ENCODE results near the gene CFP.
"Not testable (repeated sequence)": the region's sequence is repeated elsewhere in the genome, so short reads cannot be mapped to it uniquely, and the experiment has no call there.

The CFP gene

DNA sequence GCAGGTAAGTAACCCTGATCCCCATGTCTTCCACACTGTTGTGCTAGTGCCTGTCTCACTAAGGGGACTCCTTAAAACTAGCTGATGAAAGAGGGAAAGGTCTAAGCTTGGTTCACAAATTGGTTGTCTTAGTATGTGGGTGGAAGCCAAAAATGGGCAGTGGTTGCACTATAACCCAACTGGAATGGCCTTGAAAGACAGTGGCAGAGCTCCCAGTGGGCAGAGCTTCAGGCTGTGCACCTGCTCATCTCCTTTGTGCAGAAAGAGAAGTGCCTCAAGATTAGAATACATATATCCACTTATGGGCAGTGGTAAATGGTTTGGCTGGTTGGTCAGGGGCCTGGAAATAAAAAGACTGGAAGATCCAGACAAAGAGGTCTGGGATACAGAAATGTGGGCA lies 17.3 kb downstream of the CFP start:
- no peak for DNase-seq (ENCODE audit: low read depth, low spot score)
- peaks cover 5% of the 10 kb centered on the region for H3K4me1 ChIP-seq (ENCODE audit: insufficient read depth, insufficient read length)
- H3K27me3 ChIP-seq (ENCODE audit: insufficient read depth, insufficient read length) = no peaks in the 10 kb centered on the region
- H3K9me3 ChIP-seq (ENCODE audit: insufficient read depth, low read length) = no peaks in the 10 kb centered on the region
- H3K9ac ChIP-seq (ENCODE audit: insufficient read length, low read depth) = no peak overlapping the region
- H3K4me3 ChIP-seq (ENCODE audit: insufficient read length, low read depth) = no peak overlapping the region
- H3K36me3 ChIP-seq (ENCODE audit: insufficient read depth, insufficient read length, low read length) = no peaks in the 10 kb centered on the region
- TF ChIP-seq SUZ12 (IDR thresholded peaks at IDR 0.05; ENCODE audit: extremely low read depth, insufficient read depth, insufficient read length) (no peak), YY1 (IDR thresholded peaks at IDR 0.05; ENCODE audit: insufficient read depth, insufficient read length) (no peak)

DNA sequence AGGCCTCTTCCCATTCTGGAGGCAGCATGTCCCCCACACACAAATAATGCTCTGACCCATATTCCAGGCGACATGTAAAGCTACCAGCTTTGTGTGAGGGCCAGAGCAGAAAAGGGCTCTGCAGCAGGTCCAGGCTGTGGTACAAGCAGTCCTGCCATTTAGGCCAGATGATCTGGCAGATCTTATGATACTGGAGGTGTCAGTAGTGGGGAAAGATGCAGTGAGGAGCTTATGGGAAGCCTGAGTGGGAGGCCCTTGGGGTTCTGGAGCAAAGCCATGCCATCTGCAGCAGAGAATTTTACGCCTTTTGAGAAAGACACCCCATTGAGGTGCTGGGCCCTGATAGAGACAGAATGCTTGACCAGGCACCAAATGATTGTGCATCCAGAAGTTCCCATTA lies 17.8 kb downstream of the CFP start:
- H3K4me3 ChIP-seq (ENCODE audit: insufficient read length, low read depth) = no peak overlapping the region

DNA sequence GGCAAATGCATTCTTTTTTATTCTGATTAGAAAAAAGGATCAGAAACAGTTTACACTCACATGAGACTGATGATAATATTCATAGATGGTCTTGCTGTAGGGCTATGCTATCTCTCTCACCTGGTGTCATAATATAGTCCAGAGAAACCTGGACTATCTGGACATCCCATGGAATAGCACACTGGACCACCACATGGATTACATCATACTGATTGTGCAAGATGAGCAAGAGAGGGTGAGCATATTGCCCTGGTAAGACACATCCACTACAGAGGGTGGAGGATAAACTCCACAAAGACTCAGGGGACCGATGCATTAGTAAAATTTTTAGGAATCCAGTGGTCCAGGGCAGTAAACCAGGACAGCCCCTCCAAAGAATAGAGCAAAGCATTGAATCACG lies 18.2 kb downstream of the CFP start:
- TF ChIP-seq YY1 (IDR thresholded peaks at IDR 0.05; ENCODE audit: insufficient read depth, insufficient read length) (no peak), ZNF274 (IDR thresholded peaks at IDR 0.05; ENCODE audit: low read depth, low read length) (no peak), SUZ12 (IDR thresholded peaks at IDR 0.05; ENCODE audit: extremely low read depth, insufficient read depth, insufficient read length) (no peak)
- no peak for DNase-seq (ENCODE audit: low read depth, low spot score)
- H3K4me3 ChIP-seq (ENCODE audit: insufficient read length, low read depth) = no peak overlapping the region
- no peaks in the 10 kb centered on the region for H3K36me3 ChIP-seq (ENCODE audit: insufficient read depth, insufficient read length, low read length)
- peaks cover 5% of the 10 kb centered on the region for H3K4me1 ChIP-seq (ENCODE audit: insufficient read depth, insufficient read length)
- H3K27me3 ChIP-seq (ENCODE audit: insufficient read depth, insufficient read length) = no peaks in the 10 kb centered on the region
- no peak overlapping the region for H3K9ac ChIP-seq (ENCODE audit: insufficient read length, low read depth)
- no peaks in the 10 kb centered on the region for H3K9me3 ChIP-seq (ENCODE audit: insufficient read depth, low read length)

More for the DNA sequence above, 17.8 kb downstream of the CFP start:
- Histone ChIP-seq H3K9me3 (ENCODE audit: insufficient read depth, low read length) (no peaks in the 10 kb centered on the region), H3K36me3 (ENCODE audit: insufficient read depth, insufficient read length, low read length) (no peaks in the 10 kb centered on the region), H3K9ac (ENCODE audit: insufficient read length, low read depth) (no peak overlapping the region), H3K27me3 (ENCODE audit: insufficient read depth, insufficient read length) (no peaks in the 10 kb centered on the region), H3K4me1 (ENCODE audit: insufficient read depth, insufficient read length) (peaks cover 5% of the 10 kb centered on the region)
- TF ChIP-seq ZNF274 (IDR thresholded peaks at IDR 0.05; ENCODE audit: low read depth, low read length) (no peak), SUZ12 (IDR thresholded peaks at IDR 0.05; ENCODE audit: extremely low read depth, insufficient read depth, insufficient read length) (no peak), YY1 (IDR thresholded peaks at IDR 0.05; ENCODE audit: insufficient read depth, insufficient read length) (no peak)
- DNase-seq (ENCODE audit: low read depth, low spot score) = no peak

DNA sequence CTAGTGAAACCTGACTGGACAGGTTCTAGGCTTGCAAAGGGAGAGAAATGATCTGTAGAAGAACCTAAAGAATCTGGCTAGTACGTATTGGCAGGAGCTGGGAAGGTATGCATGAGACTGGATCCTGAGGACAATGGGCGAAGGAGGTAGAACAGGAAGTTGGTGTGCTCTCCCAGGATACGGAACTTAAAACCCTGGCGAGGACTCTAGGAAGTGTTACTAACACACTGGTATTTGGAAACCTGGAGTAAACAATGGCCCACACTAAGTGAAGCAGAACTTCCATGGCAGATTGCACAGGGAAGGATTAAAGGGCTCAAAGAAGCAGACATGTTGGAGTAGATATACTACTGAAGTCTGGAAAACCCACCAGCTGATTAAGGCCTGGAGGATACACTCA lies 19.2 kb downstream of the CFP start:
- no peak overlapping the region for H3K4me3 ChIP-seq (ENCODE audit: insufficient read length, low read depth)
- no peak overlapping the region for H3K9ac ChIP-seq (ENCODE audit: insufficient read length, low read depth)
- H3K36me3 ChIP-seq (ENCODE audit: insufficient read depth, insufficient read length, low read length) = no peaks in the 10 kb centered on the region
- no peaks in the 10 kb centered on the region for H3K9me3 ChIP-seq (ENCODE audit: insufficient read depth, low read length)
- no peak for DNase-seq (ENCODE audit: low read depth, low spot score)
- TF ChIP-seq SUZ12 (IDR thresholded peaks at IDR 0.05; ENCODE audit: extremely low read depth, insufficient read depth, insufficient read length) (no peak), YY1 (IDR thresholded peaks at IDR 0.05; ENCODE audit: insufficient read depth, insufficient read length) (no peak), ZNF274 (IDR thresholded peaks at IDR 0.05; ENCODE audit: low read depth, low read length) (no peak)
- H3K27me3 ChIP-seq (ENCODE audit: insufficient read depth, insufficient read length) = no peaks in the 10 kb centered on the region
- H3K4me1 ChIP-seq (ENCODE audit: insufficient read depth, insufficient read length) = peaks cover 5% of the 10 kb centered on the region

DNA sequence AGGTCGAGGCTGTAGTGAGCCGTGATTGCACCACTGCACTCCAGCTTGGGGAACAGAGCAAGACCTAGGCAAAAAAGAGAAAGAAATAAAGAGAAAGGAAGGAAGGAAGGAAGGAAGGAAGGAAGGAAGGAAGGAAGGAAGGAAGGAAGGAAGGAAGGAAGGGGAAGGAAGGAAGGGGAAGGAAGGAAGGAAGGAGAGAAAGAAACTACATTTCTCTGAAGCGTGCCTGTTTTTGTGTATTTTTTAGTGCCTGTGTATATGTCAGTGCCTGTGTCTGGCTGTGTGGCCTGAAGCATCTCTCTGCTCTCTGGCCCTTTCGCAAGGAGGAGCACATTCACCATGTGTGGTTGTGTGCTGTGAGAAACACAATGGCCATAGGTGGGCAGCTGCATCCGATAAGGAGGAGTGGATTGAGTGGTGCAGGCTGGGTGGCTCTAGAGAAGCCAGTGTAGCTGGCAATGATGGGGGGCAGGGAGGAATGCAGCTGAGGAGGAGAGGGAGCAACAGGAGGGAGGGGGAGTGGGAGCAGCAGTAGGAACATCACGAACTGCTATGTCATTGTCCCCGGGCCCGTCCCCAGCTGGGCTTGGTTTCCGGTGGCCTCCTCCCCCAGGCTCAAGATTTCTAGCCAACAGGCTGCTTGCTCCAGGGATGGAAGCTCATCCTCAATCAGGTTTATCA lies 21.5 kb downstream of the CFP start:
- no peak overlapping the region for H3K4me3 ChIP-seq (ENCODE audit: insufficient read length, low read depth)
- TF ChIP-seq YY1 (IDR thresholded peaks at IDR 0.05; ENCODE audit: insufficient read depth, insufficient read length) (no peak), SUZ12 (IDR thresholded peaks at IDR 0.05; ENCODE audit: extremely low read depth, insufficient read depth, insufficient read length) (no peak), ZNF274 (IDR thresholded peaks at IDR 0.05; ENCODE audit: low read depth, low read length) (no peak)
- H3K4me1 ChIP-seq (ENCODE audit: insufficient read depth, insufficient read length) = peaks cover 5% of the 10 kb centered on the region
- H3K36me3 ChIP-seq (ENCODE audit: insufficient read depth, insufficient read length, low read length) = no peaks in the 10 kb centered on the region
- H3K9me3 ChIP-seq (ENCODE audit: insufficient read depth, low read length) = no peaks in the 10 kb centered on the region
- H3K9ac ChIP-seq (ENCODE audit: insufficient read length, low read depth) = no peak overlapping the region
- no peaks in the 10 kb centered on the region for H3K27me3 ChIP-seq (ENCODE audit: insufficient read depth, insufficient read length)
- peak; percentile 50 for DNase-seq (ENCODE audit: low read depth, low spot score)

DNA sequence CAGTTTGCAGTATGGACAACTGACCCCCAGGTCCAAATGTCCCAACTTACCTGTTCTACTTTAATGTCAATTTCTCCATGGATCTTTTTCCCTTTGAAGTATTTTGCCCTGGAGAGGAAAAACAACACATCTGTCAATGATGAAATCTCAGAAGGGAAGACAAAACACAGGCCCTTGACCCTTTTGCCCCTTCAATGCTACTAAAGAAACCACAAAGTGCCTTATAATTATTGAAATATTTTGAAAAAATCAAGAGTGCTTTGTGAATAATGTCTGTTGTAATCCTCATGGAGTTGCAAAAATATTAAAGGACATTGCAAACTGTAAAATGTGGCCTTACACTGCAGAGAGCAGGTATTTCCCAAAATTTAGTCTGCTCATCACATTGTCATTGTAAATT lies 22.6 kb downstream of the CFP start:
- H3K4me3 ChIP-seq (ENCODE audit: insufficient read length, low read depth) = no peak overlapping the region
- no peaks in the 10 kb centered on the region for H3K36me3 ChIP-seq (ENCODE audit: insufficient read depth, insufficient read length, low read length)
- no peak overlapping the region for H3K9ac ChIP-seq (ENCODE audit: insufficient read length, low read depth)
- no peaks in the 10 kb centered on the region for H3K9me3 ChIP-seq (ENCODE audit: insufficient read depth, low read length)
- no peaks in the 10 kb centered on the region for H3K27me3 ChIP-seq (ENCODE audit: insufficient read depth, insufficient read length)
- peaks cover 5% of the 10 kb centered on the region for H3K4me1 ChIP-seq (ENCODE audit: insufficient read depth, insufficient read length)
- DNase-seq (ENCODE audit: low read depth, low spot score) = no peak
- no peak for TF ChIP-seq ZNF274 (IDR thresholded peaks at IDR 0.05; ENCODE audit: low read depth, low read length)

DNA sequence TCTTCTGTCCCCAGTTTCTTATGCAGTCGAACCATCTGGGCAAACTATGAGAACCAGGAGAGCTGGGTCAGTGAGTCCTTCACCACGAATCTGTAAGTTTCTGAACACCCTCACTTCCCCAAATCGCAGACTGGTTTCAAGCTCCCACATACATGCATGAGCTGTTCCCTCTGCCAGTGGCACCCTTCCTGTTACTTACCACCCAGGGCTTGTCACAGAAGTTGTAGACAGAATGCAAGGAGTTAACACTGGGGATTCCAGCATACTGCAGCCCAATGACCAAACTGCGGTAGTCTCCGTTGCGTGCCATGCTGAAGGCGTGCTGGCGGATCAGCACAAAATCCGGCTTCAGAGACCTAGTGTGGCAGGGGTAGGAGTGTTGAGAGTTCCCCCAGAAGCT lies 24.7 kb downstream of the CFP start:
- H3K9ac ChIP-seq (ENCODE audit: insufficient read length, low read depth) = no peak overlapping the region
- H3K27me3 ChIP-seq (ENCODE audit: insufficient read depth, insufficient read length) = no peaks in the 10 kb centered on the region
- H3K9me3 ChIP-seq (ENCODE audit: insufficient read depth, low read length) = no peaks in the 10 kb centered on the region
- no peak for TF ChIP-seq YY1 (IDR thresholded peaks at IDR 0.05; ENCODE audit: insufficient read depth, insufficient read length)
- no peaks in the 10 kb centered on the region for H3K36me3 ChIP-seq (ENCODE audit: insufficient read depth, insufficient read length, low read length)
- no peak overlapping the region for H3K4me3 ChIP-seq (ENCODE audit: insufficient read length, low read depth)
- peaks cover 5% of the 10 kb centered on the region for H3K4me1 ChIP-seq (ENCODE audit: insufficient read depth, insufficient read length)
- DNase-seq (ENCODE audit: low read depth, low spot score) = no peak

DNA sequence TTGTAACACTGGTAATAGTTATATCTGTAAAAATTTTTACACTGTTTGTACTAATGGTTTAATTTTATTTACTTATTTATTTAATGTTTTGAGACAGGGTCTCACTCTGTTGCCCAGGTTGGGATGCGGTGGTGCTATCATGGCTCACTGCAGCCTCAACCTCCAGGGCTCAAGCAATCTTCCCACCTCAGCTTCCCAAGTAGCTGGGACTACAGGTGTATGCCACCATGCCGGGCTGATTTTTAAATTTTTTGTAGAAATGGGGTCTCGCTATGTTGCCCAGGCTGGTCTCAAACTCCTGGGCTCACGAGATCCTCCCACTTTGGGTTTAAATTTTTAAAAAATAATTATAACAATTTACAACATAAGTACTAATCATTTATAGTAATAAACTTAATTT lies 26.6 kb downstream of the CFP start:
- not testable (repeated sequence) for H3K9ac ChIP-seq (ENCODE audit: insufficient read length, low read depth)

More for the DNA sequence above, 26.6 kb downstream of the CFP start:
- not testable (repeated sequence) for H3K4me1 ChIP-seq (ENCODE audit: insufficient read depth, insufficient read length); H3K9me3 ChIP-seq (ENCODE audit: insufficient read depth, low read length); H3K36me3 ChIP-seq (ENCODE audit: insufficient read depth, insufficient read length, low read length); H3K27me3 ChIP-seq (ENCODE audit: insufficient read depth, insufficient read length); DNase-seq (ENCODE audit: low read depth, low spot score); H3K4me3 ChIP-seq (ENCODE audit: insufficient read length, low read depth)

Measured in NT2/D1 (cell line).